Fibroblast of skin of abdomen (primary cell): ENCODE measurements around the gene SLC4A1.
A peak's percentile ranks its signal among the peaks of the same experiment; 100 is the strongest.

Experiments used
- DNase-seq: peaks from one replicate; pipeline ENCODE4 v3.0.0-alpha.2; 2013

SLC4A1 gene

GRCh38 chr17:44203731-44204440 lies 64.0 kb downstream of the SLC4A1 start:
- peak; percentile 52 for DNase-seq

GRCh38 chr17:44202756-44203155 lies 65.2 kb downstream of the SLC4A1 start:
- no peak for DNase-seq

GRCh38 chr17:44200478-44201155 lies 67.3 kb downstream of the SLC4A1 start:
- no peak for DNase-seq

- peak; percentile 99 for DNase-seq
Measured at GRCh38 chr17:44199553-44200477, 68.1 kb downstream of the SLC4A1 start, which contains the start of gene ATXN7L3. ATXN7L3 (minus strand) TSS chr17:44199884; CDS start chr17:44198070, 1,814 bp downstream.

GRCh38 chr17:44198721-44199552 lies 69.0 kb downstream of the SLC4A1 start:
- DNase-seq = peak; percentile 69
